ENCODE results near the gene PPFIBP2. TPM values are rescaled to one million over a fixed set of nuclear protein-coding genes. Genes with fewer than 3 reads are reported as not detected.
"Not testable (repeated sequence)": the region's sequence is repeated elsewhere in the genome, so short reads cannot be mapped to it uniquely, and the experiment has no call there.

Gene PPFIBP2
- polyA plus RNA-seq, 1 donor: 59.0 TPM

DNA sequence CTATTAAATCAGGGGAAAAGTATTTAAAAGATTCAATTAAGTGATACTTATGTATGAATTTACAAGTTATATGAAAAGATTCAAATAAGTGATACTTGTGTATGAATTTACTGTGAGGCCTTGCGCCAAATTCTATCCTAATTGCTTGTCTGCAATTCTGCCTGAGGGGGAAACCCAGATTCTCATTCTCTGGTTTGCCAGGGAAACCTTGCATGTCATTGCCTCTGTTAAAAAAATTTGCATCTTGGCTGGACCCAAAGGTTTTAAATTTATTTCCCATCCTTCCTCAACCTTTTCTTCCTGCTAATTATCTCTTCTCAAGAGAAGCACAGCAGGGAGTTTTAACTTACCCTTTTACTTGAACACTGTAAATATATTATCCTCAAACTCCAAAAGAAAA is 14.7 kb upstream of the PPFIBP2 start:
- no peak for DNase-seq (ENCODE audit: low read depth)

DNA sequence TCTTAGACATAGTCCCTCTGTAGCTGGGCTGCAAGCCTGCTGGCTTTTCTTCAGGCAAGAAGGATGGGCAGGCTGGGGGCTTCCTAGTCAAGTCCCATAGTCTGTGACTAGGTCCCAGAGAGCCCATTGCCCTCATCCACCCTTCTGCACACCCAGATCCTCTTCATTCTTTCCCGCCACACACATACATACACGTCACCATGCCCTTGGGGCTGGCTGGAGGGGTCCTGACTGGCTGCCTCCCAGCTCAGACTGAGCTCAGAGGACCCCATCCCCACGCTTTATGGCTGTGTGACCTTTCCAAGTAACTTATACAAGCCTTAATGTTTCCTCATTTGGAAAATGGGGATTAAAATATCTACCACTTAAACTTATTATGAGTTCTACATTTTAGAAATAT is 13.5 kb upstream of the PPFIBP2 start:
- DNase-seq (ENCODE audit: low read depth): no peak

DNA sequence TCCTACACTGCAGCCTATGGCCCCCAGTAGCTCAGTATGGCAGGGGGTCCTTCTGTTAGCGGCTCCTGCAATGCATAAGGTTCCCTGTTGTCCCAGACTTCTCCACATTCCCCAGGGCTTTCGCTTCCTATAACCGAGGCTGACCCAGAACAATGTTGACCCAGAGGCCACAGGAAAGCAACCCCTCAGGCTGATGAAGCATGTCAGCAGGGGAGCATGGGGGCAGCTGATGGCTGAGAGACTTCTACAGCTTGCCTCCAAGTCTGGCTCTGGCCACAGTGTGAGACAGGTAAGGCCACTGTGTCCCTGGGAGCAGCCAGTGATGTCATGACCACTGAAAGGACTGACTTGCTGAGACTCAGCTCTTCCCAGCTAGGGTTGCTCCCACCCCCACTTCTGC is 12.5 kb upstream of the PPFIBP2 start:
- no peak for DNase-seq (ENCODE audit: low read depth)

DNA sequence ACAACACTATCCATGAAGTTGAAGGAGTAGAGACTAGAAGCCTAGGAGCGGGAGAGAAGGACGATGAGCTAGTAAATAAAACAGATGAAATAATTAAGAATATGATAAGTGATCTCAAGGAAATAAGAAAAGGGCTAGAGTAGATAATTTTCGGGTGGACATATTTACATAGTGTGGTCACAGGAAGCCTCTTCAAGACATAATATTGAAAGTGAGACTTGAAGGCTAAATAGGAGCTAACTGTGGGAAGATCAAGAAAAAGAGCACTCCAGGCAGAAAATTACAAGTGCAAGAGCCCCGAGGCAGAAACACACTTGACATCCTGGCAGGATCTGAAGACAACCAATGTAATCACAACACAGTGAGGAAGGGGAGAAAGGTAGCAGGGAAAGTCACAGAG is 11.9 kb upstream of the PPFIBP2 start:
- no peak for DNase-seq (ENCODE audit: low read depth)

DNA sequence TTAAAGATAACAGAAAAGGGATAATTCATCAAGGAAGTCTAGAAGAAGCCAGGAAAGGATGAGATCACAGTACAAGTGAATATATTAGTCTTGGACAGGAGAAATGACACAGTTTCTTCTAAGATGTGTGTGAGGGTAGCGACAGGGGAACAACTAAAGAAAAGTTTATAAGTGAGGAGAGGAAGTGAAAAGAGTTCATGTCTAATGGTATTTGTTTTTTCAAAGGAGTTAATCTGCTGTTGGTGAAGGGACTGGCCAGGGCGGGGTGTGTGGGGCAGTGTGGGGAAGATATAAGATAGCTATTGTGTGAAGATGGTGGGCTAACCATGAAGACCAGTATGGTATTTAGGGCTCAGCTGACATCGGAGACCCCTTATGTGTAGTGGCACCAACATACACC is 7.6 kb upstream of the PPFIBP2 start:
- no peak for DNase-seq (ENCODE audit: low read depth)

DNA sequence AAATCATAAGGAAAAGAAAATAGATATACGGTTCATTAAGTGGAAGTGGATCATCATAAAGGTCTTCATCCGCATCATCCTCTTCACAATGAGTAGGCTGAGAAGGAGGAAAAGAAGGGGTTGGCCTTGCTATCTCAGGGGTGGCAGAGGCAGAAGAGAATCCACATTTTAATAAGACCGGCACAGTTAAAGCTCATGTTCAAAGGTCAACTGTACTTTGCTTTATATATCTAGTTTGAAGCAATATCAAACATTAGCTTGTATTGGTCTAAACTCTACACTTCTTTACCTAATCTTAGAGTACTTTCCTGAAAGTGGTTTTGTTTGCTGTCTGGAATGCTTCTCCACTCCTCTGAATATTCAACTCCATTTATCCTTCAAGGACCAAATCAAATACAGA is 5.7 kb upstream of the PPFIBP2 start:
- no peak for DNase-seq (ENCODE audit: low read depth)

DNA sequence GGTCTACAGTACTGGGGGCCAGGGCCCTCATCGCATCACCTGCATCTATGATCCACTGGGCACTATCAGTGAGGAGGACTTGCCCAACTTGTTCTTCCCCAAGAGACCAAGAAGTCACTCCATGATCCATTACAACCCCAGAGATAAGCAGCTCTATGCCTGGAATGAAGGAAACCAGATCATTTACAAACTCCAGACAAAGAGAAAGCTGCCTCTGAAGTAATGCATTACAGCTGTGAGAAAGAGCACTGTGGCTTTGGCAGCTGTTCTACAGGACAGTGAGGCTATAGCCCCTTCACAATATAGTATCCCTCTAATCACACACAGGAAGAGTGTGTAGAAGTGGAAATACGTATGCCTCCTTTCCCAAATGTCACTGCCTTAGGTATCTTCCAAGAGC is 3.8 kb upstream of the PPFIBP2 start:
- no peak for DNase-seq (ENCODE audit: low read depth)

DNA sequence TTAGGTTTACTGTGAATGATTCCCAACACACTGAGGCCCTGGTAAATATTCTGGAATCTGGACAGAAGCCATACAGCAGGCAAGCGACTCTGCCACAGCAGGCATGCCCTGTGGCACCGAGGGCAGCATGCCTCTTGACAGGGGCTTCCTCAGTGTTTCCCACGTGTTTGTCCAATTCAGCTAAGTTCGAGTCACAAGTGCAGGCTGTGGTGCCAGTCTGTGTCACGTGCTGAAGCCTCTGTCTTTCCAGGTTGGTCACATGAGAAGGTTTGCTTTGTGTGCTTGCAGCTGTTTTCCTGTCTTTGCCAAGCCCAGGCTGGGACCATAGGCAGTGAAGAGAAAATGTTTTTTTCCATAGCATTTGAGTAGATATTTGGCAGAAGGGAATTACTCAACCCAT is 2.4 kb upstream of the PPFIBP2 start:
- no peak for DNase-seq (ENCODE audit: low read depth)

DNA sequence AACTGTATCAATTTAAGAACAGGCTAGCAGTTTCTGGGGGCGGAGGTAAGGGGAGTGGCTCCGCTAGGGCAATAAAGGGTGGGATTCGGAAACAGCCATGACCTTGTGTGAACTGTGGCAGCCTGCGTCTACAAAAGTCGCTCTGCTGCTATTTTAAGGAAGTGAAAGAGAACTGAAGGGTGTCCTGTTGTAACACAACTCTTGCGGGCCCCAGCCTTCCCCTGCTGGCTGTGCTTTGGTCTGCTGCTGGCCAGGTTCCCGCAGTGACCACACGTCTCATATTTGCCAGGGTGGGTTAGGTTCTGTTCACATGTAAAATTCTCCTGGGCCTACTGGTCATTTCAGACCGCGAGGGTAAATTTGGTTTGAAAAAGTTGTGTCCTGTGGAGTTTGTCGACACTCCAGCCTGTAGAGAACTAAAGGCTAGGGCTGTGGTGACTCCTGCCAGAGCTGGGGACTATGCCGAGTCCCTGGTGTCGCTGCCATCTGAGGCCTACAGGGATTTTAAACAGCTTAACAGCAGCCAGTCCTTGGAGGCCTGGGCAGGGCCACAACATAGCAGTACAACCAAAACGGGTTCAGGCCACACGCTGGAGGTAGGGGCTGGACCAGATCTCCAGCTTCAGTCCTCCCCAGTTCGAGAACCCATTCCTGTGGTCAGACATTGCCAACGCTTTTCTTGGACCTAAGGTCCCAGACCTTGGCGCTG is 1.1 kb upstream of the PPFIBP2 start:
- DNase-seq (ENCODE audit: low read depth): no peak

DNA sequence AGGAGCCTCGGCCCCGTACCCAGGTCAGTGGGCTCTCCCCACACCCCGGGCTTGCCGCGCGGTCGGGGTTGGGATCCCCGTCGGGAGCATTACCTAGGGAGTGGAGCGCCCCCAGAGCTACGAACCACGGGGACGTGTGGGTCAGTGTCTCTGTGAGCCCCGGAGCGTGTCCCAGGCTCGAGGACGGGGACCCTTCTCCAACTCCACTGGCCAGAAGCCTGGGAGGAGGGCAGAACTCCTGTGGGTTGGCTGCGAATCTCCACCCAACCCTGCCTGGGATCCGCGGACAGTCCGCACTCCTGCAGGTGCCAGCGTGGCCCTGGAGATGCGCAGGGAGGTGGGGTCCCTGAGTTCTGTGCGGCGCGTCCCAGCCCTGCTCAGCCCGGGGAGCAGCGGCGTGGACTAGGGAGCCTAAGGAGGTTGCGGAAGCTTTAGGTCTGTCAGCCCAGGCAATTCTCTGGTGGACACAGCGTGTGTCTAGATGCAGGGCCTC is 346 bp downstream of the PPFIBP2 start:
- DNase-seq (ENCODE audit: low read depth): no peak

DNA sequence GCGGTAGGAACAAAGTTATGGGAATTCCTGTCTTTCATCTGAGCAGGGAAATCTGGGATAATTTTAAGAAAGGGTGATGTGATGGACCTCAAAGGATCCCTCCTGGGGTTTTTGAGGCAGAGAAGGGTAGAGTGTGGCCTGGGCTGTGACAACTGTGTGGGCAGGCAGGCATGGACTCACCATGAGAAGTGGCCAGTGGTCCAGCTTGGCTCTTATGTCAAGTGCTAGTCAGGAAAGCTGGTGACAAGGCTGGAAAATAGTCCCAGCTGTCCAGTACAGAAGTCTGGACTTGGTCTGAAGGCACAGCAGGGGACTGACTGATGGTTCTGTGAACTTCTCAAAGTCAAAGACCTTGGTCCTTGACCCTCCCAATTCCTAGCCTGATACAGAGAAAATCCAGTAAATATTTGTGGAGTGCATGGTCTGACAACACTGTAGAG is 1.7 kb downstream of the PPFIBP2 start:
- no peak for DNase-seq (ENCODE audit: low read depth)

DNA sequence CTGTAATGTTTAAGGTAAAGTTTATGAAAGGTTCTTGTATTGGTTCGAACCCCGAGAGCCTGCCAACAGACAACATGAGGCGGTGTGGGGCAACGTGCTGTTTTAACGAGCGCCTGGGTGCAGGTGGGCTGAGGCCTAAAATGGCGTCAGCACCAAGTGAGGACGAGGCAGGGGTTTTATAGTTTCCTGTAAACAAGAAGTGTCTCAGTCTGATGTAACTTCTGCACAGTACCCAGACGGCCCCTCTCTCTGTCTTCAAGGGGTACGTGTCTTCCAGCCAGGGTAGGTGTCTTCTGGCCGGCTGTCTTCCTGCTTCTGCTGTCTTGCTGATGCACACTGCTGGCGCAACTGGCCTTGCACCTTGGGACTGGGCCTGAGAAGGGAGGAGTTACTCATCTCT is 2.7 kb downstream of the PPFIBP2 start:
- no peak for DNase-seq (ENCODE audit: low read depth)

DNA sequence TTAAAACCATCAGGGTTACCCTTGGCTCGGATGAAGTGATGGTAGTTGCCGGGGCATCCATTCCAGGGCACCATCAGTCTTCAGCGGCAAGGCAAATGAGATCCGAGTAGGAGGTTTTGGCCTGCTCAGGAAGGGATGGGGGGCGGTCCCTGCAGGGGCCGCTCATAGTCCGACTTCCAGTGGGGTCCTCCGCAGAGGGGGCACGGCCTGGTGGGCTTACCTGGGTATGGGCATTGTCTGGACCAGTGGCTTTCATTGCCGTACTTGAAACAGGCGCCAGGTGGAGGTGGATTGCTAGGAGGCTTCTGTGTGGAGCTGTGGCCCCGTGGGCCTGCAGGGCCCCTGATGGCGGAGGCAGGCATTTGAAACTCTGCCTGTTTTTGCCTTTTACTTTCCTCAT is 3.9 kb downstream of the PPFIBP2 start:
- DNase-seq (ENCODE audit: low read depth): not testable (repeated sequence)

DNA sequence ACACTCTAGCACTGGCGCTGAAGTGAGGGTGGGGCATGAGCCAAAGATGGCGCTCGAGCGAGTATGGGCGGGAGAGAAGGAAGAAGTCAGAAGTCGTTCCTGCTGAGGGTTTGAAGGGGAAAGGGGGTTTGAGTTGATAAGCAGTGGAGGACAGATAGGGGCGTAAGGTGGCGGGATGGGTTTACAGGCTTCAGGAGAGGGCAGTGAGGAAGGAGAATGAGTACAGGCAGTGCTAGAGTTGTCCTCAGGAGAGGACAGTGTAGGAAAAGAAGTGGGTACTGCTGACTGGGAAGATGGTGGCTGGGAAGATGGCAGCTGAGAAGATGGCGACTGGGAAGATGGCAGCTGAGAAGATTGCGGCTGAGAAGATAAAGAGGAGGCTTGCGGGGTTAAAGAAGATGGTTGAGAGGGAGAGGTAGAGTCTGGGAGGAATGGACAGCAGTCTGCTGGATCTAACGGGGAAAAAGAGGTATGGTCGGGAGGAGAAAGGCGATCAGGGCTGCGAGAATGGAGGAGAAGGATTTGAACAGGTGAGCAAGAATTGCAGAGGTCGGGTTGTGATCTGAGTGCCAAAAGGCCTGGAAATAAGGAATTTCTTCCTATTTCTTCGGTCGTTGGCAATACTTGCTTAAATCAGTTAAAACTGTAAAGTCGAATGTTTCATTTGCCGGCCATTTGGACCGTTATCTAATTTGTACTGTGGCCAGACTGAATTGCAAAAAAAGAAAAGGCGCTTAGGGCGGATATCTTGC is 5.2 kb downstream of the PPFIBP2 start:
- no peak for DNase-seq (ENCODE audit: low read depth)

DNA sequence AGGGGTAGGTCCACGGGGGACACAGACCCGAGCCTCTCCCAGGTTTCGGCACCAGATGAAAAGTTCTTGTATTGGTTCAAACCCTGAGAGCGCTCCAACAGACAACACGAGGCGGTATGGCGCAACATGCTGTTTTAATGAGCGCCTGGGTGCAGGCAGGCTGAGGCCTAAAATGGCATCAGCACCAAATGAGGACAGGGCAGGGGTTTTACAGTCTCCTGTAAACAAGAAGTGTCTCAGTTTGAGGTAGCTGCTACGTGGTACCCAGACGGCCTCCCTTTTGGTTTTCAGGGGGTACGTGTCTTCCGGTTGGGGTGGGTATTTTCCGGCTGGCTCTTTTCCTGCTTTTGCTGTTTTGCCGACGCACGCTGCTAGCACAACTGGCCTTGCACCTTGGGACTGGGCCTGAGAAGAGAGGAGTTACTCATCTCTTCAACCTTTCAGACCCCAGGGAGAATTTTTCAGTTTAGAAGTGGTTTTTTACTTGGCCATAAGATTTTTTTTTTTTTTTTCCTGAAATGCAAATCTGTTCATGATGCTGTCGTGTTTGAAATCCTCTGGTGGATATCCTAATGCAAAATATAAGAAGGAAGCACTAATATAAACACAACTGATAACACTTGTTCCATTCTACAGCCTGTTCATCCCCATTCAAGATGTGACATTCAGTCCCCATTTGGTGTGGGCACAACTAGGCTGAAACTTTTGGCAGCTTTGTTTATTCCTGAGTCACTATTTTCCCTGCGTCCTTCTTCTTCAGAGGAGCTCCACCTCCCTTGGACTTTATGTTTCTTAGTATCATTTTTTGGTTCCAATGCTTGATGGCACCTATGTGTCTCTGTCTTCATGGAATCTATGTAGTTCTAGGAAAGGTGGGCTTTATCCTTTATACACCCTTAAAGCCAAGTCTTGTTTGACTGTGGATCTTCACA is 6.5 kb downstream of the PPFIBP2 start:
- DNase-seq (ENCODE audit: low read depth): no peak

DNA sequence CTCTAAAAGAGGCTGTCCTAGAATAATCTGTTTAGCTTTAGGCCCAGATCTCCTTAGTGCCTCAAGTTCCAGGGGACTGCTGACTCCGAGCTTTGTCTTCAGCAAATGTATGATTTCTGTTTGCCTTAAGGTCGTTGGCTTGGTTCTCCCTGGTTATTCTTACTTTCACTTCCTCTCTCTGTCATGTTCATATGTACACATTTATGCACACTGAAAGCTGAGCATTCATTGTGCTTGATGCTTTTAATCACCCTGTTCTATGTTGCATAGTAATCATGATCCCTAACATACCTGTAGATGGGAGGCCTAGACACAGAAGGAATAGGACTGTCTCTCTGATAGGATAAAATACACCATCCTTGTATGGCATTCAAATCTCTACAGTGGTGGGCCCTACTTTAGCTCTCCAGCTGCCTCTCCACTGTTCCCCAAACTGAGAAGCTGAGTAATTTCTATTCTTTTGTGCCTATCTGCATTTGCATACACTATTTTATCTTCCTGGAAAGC is 7.2 kb downstream of the PPFIBP2 start:
- no peak for DNase-seq (ENCODE audit: low read depth)

DNA sequence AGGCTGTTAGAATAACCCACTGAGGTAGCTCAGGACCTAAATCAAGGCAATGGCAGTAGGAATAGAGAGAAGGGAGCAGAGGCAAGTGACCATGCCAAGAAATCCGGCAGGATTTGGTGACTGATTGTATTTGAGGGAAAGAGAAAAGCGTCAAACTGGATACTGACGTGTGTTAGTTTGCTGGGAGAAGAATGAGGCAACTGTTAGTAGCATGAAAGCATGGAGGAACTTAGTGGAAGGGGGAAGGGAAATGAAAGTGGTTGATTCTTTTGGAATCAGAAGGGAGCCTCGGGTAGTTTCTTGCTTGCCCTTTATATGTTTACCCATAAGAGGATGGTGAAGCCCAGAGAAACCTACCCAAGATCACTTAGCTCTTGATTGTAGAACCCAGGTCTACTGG is 8.3 kb downstream of the PPFIBP2 start:
- DNase-seq (ENCODE audit: low read depth): no peak

DNA sequence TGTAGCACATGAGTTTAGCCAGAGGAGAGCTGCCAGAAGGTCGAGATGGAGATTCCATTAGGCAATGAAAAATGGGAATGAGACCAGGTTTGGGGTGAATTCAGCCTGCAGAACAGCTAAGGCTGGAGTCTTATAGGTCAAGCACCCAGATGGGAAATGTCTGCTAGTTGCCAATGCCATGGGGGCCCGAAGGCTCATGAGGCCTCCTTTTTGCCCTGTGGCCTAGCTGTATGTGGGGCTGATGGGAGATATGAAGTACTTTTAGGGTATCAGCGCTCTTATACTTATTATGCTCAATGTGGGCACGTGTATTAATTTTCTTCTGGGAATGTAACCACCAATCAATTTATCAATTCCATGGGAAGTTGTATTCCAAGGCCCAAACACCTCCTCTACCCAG is 8.7 kb downstream of the PPFIBP2 start:
- no peak for DNase-seq (ENCODE audit: low read depth)

DNA sequence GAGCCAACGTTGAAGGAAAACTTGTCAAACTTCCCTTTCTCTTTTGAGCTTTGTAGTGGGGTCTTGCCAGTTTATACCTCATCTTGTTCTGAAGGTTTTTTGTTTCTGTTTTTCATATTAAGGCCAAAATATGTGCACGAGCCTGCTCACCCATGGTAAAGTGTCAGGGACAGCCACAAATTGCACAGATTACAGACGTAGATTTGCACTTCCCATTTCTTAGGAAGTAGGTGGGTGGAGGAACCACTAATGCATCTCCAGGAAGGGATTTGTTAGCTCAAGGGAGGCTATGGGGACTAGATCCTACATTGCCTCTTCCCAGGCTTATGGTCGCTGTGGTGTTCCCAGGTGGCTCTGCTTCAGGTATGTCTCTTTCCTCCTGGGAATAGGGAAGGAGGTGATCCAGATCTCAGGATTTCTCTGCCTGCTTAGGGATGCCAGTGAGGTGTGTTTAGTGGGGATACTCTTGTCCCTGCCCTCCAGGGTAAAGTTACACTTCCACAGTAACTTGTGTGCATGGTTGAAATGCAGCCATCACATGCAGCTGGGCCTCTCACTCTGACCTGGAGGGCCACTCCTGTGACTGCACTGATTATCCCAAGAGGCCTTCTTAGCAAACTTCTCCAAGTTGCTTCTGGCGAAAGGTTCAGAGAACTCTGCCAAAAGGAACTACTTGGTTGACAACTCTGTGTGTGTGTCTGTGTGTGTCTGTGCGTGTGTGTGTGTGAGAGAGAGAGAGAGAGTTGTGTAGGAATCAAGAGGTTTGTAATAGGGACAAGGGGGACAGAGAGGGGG is 9.8 kb downstream of the PPFIBP2 start:
- no peak for DNase-seq (ENCODE audit: low read depth)

DNA sequence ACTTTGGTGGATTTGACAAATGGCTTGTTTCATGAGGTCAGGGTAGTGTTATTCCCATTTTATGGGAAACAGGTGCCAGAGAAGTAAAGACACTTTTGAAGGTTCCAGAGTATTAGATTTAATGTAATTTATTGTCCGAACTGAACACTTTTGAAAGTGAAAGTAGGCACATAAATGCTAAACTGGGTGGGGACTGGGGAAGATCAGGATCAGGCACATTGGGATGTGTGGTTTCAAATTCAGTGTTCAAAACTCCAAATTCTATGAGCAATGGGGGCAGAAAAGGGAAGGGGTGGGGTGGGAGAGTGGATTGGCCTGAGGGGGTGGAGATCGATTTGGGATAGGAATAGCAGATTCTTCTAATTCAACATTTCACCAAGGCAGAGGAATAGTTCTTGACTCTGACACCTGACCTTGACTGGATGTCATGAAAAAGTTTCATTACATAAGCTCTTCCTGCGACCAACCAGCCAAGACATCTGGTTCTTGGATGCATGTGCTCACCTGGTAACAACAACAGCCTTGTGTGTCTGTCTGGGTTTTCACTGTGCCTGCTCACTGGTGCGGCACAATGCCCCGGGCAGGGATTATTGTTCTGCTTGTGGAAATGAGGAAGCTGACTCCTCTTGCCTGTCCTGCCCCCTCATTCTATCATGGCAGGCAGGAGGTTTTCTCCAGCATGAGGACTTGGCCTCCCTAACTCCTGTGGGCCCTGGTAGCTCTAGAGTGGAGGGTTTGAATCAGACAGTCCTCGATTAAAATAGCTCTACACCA is 10.8 kb downstream of the PPFIBP2 start:
- DNase-seq (ENCODE audit: low read depth): no peak

Data from forelimb muscle (tissue), 1 donor.